ENCODE data around the gene C11orf68.
A peak's percentile ranks its signal among the peaks of the same experiment; 100 is the strongest.

Gene C11orf68

GRCh38 chr11:65880027-65880426 lies 38.8 kb downstream of the C11orf68 start:
- WGBS, 2 experiments (ENCODE audit: insufficient coverage in 2 of 2), result 88 to 93% methylated on average over 4 to 7 of the region's 7 CpGs
- no peaks in the 10 kb centered on the region for H3K4me1 ChIP-seq (ENCODE audit: control insufficient read depth, insufficient read depth, low read length, poor library complexity, severe bottlenecking)
- H3K9me3 ChIP-seq (ENCODE audit: control insufficient read depth, low read length), result no peaks in the 10 kb centered on the region
- no peak overlapping the region for H3K27ac ChIP-seq (ENCODE audit: low read depth, low read length, severe bottlenecking)
- H3K36me3 ChIP-seq (ENCODE audit: control insufficient read depth, insufficient read depth, low read length), result peaks cover 35% of the 10 kb centered on the region
- no peak overlapping the region for H3K4me3 ChIP-seq (ENCODE audit: extremely low read depth, insufficient read depth, low read length, poor library complexity, severe bottlenecking)

DNA sequence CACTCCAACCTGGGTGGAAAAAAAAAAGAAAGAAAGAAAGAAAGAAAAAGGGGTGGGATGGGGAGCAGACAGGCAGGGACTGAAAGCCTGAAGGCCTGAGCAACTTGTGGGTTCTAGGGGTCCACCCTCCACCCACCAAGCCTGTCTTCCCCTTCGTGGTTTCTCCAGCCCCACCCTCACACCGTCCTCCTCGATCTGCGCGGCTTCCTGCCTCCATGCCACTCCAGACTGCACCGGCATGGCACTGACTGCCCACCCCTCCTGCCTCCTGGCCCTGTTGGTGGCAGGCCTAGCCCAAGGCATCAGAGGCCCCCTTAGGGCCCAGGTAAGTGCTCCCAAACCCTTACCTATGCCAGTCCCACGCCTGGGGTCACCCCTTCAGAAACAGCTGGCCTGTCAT lies 39.2 kb downstream of the C11orf68 start, which contains the start of gene CTSW:
CTSW (plus strand) TSS at position 221 of the 400 bp plus-strand sequence; CDS start at position 239, 18 bp downstream.
- Histone ChIP-seq H3K9me3 (ENCODE audit: control insufficient read depth, low read length) (no peaks in the 10 kb centered on the region), H3K27ac (ENCODE audit: low read depth, low read length, severe bottlenecking) (no peak within 1 kb of the TSS), H3K4me1 (ENCODE audit: control insufficient read depth, insufficient read depth, low read length, poor library complexity, severe bottlenecking) (no peaks in the 10 kb centered on the region), H3K36me3 (ENCODE audit: control insufficient read depth, insufficient read depth, low read length) (peaks cover 31% of the 10 kb centered on the region), H3K4me3 (ENCODE audit: extremely low read depth, insufficient read depth, low read length, poor library complexity, severe bottlenecking) (no peak within 1 kb of the TSS)
- 80 to 85% methylated on average over 7 of the region's 7 CpGs for WGBS, 2 experiments (ENCODE audit: insufficient coverage in 2 of 2)

DNA sequence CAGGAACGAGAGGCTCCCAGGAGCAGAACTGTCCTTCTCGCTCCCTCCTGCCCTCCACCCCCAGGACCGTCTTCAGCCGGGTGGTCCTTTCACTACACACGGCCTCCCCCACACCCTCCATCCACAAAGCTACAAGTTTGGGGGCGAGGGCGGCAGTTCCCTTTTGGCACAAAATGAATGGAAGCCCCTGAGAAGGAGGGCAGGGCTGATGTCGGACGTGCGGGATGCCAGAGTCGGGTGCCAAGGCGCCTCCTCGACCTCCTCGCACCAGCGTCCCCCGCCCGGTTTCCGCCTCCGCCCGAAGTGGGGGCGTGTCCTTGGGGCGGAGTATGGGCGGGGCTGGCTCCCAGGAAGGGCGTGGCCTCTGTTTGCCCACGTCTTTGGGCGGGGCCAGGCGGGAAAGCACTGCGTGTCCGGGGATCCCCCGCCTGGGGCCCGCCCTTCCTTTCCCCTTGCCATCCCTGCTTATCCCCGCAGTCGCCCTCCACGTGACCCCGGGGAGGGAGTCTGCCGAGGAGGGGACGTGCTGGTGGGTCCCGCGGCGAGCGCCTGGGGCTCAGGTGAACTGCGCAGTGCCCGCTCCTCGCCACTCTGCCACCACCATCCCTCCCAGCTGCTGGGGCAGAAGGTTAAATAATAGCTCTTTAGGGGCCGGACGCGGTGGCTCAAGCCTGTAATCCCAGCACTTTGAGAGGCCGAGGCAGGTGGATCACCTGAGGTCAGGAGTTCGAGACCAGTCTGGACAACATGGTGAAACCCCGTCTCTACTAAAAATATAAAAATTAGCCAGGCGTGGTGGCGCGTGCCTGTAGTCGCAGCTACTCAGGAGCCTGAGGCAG lies 45.3 kb downstream of the C11orf68 start:
- peaks cover 30% of the 10 kb centered on the region for H3K36me3 ChIP-seq (ENCODE audit: control insufficient read depth, insufficient read depth, low read length)
- H3K27ac ChIP-seq (ENCODE audit: low read depth, low read length, severe bottlenecking), result peak overlapping the region; percentile 45
- WGBS, 2 experiments (ENCODE audit: insufficient coverage in 2 of 2), result 4 to 13% methylated on average over 32 to 38 of the region's 54 CpGs
- no peaks in the 10 kb centered on the region for H3K9me3 ChIP-seq (ENCODE audit: control insufficient read depth, low read length)
- peaks cover 18% of the 10 kb centered on the region for H3K4me1 ChIP-seq (ENCODE audit: control insufficient read depth, insufficient read depth, low read length, poor library complexity, severe bottlenecking)
- peak overlapping the region; percentile 58 for H3K4me3 ChIP-seq (ENCODE audit: extremely low read depth, insufficient read depth, low read length, poor library complexity, severe bottlenecking)

DNA sequence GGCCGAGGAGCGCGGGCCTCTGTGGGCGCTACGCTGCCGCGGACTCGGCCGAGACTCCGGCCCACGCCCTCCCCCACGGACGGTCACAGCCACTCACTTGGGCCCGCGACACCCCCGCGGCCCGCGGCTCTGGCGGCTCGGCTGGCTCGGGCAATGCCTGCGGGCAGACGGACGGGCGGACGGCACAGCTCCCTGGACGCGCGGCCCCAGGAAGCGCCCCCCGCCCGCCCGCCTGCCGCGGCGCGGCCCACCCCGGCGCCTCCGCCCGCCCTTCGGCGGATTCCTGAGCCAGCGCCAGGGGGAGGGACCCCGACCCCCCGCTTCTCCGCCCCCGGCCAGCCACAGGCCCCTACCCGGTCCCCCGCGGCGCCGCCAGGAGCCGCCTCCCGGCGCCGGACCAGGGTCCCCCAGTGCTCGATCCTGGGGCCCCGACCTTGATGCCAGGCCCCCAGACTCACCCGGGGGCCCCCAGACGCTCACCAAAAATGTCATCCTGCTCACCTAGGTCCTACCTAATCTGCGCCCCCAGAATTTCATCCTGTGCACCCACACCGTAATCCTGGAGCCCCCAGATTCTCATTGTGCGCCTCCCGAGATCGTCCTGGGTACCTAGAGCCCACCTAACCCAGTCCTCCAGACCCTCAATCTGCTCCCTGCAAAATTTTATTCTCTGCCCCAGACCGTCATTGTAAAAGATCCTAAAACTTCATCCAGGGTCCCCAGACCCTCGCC lies 46.1 kb downstream of the C11orf68 start, which contains the start of gene EFEMP2:
EFEMP2 (minus strand) TSS at position 215 of the 732 bp plus-strand sequence. CDS start 446 bp downstream, outside the sequence.
- peaks cover 38% of the 10 kb centered on the region for H3K36me3 ChIP-seq (ENCODE audit: control insufficient read depth, insufficient read depth, low read length)
- H3K27ac ChIP-seq (ENCODE audit: low read depth, low read length, severe bottlenecking), result peak within 1 kb of the TSS; percentile 45
- peak within 1 kb of the TSS; percentile 58 for H3K4me3 ChIP-seq (ENCODE audit: extremely low read depth, insufficient read depth, low read length, poor library complexity, severe bottlenecking)
- WGBS, 2 experiments (ENCODE audit: insufficient coverage in 2 of 2), result 1 to 3% methylated on average over 31 to 34 of the region's 69 CpGs
- peaks cover 18% of the 10 kb centered on the region for H3K4me1 ChIP-seq (ENCODE audit: control insufficient read depth, insufficient read depth, low read length, poor library complexity, severe bottlenecking)
- H3K9me3 ChIP-seq (ENCODE audit: control insufficient read depth, low read length), result no peaks in the 10 kb centered on the region

DNA sequence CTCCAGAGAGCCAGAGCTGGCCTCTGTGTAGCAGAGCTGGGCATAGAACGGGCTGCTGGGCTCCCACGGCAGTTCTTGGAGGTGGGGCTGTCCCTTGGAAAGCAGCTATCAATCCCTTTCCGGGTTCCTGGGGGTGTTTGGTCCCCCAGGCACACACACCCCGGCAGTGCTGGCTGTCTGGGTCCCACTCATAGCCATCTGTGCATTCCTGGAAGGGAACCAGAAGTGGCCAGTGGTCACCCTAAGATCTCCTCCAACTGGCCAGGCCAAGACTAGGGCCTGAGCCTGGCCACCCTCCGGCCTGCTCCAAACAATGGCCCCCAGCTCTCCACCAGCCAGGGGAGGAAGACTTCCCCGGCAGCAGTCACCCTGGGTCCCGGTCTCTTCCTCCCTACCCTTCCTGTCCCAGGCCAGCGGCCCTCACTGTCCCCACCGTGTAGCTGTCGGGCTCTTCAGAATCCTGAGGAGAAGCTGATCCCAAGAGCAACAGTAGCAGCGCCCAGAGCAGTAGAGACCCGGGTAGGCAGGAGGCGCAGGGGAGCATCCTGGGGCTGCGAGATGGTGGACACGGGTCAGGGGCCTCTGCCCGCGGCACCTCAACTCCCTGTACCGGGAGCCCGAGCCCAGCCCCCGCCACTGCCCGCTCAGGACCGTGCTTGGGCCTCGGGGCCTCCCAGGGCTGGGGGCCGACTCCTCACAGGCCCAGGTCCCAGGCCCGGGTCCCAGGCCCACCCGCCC lies 46.9 kb downstream of the C11orf68 start:
- Histone ChIP-seq H3K4me1 (ENCODE audit: control insufficient read depth, insufficient read depth, low read length, poor library complexity, severe bottlenecking) (peaks cover 18% of the 10 kb centered on the region), H3K9me3 (ENCODE audit: control insufficient read depth, low read length) (no peaks in the 10 kb centered on the region), H3K27ac (ENCODE audit: low read depth, low read length, severe bottlenecking) (peak overlapping the region; percentile 10), H3K4me3 (ENCODE audit: extremely low read depth, insufficient read depth, low read length, poor library complexity, severe bottlenecking) (peak overlapping the region; percentile 58), H3K36me3 (ENCODE audit: control insufficient read depth, insufficient read depth, low read length) (peaks cover 45% of the 10 kb centered on the region)
- 36 to 43% methylated on average over 13 to 15 of the region's 26 CpGs for WGBS, 2 experiments (ENCODE audit: insufficient coverage in 2 of 2)

GRCh38 chr11:65870706-65871681 lies 47.9 kb downstream of the C11orf68 start:
- 88% methylated on average over 17 to 19 of the region's 24 CpGs for WGBS, 2 experiments (ENCODE audit: insufficient coverage in 2 of 2)
- Histone ChIP-seq H3K4me1 (ENCODE audit: control insufficient read depth, insufficient read depth, low read length, poor library complexity, severe bottlenecking) (peaks cover 18% of the 10 kb centered on the region), H3K27ac (ENCODE audit: low read depth, low read length, severe bottlenecking) (peak overlapping the region; percentile 10), H3K9me3 (ENCODE audit: control insufficient read depth, low read length) (no peaks in the 10 kb centered on the region), H3K4me3 (ENCODE audit: extremely low read depth, insufficient read depth, low read length, poor library complexity, severe bottlenecking) (peak overlapping the region; percentile 58), H3K36me3 (ENCODE audit: control insufficient read depth, insufficient read depth, low read length) (peaks cover 55% of the 10 kb centered on the region)

DNA sequence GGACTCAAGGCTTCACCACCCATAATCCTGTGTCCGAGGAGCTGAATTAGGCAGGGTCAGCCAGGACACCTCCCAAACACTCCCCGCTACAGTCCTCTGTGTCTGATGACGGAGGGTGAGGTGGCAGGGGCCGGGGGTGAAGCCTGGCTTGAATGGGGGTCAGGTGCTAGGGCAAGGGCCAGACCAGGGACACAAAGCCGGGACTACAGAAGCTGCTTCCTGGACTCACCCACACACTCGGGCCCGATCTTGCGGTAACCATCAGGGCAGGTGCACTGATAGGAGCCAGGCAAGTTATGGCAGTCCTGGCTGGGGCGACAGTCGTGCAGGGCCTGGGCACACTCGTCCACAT lies 48.6 kb downstream of the C11orf68 start:
- no peak overlapping the region for H3K4me3 ChIP-seq (ENCODE audit: extremely low read depth, insufficient read depth, low read length, poor library complexity, severe bottlenecking)
- no peaks in the 10 kb centered on the region for H3K9me3 ChIP-seq (ENCODE audit: control insufficient read depth, low read length)
- H3K36me3 ChIP-seq (ENCODE audit: control insufficient read depth, insufficient read depth, low read length), result peaks cover 62% of the 10 kb centered on the region
- H3K4me1 ChIP-seq (ENCODE audit: control insufficient read depth, insufficient read depth, low read length, poor library complexity, severe bottlenecking), result peaks cover 18% of the 10 kb centered on the region
- no peak overlapping the region for H3K27ac ChIP-seq (ENCODE audit: low read depth, low read length, severe bottlenecking)
- WGBS, 2 experiments (ENCODE audit: insufficient coverage in 2 of 2), result 89 to 96% methylated on average over 10 to 11 of the region's 11 CpGs

- H3K4me1 ChIP-seq (ENCODE audit: control insufficient read depth, insufficient read depth, low read length, poor library complexity, severe bottlenecking), result peaks cover 18% of the 10 kb centered on the region
- no peak overlapping the region for H3K27ac ChIP-seq (ENCODE audit: low read depth, low read length, severe bottlenecking)
- no peak overlapping the region for H3K4me3 ChIP-seq (ENCODE audit: extremely low read depth, insufficient read depth, low read length, poor library complexity, severe bottlenecking)
- 97 to 99% methylated on average over 16 to 21 of the region's 24 CpGs for WGBS, 2 experiments (ENCODE audit: insufficient coverage in 2 of 2)
- no peaks in the 10 kb centered on the region for H3K9me3 ChIP-seq (ENCODE audit: control insufficient read depth, low read length)
- H3K36me3 ChIP-seq (ENCODE audit: control insufficient read depth, insufficient read depth, low read length), result peaks cover 67% of the 10 kb centered on the region
Measured at GRCh38 chr11:65869643-65870306, 49.1 kb downstream of the C11orf68 start.

GRCh38 chr11:65868907-65869306 lies 50.0 kb downstream of the C11orf68 start:
- no peak overlapping the region for H3K27ac ChIP-seq (ENCODE audit: low read depth, low read length, severe bottlenecking)
- H3K36me3 ChIP-seq (ENCODE audit: control insufficient read depth, insufficient read depth, low read length), result peaks cover 76% of the 10 kb centered on the region
- H3K9me3 ChIP-seq (ENCODE audit: control insufficient read depth, low read length), result no peaks in the 10 kb centered on the region
- H3K4me3 ChIP-seq (ENCODE audit: extremely low read depth, insufficient read depth, low read length, poor library complexity, severe bottlenecking), result no peak overlapping the region
- 100% methylated on average over 2 of the region's 3 CpGs for WGBS, 2 experiments (ENCODE audit: insufficient coverage in 2 of 2)
- H3K4me1 ChIP-seq (ENCODE audit: control insufficient read depth, insufficient read depth, low read length, poor library complexity, severe bottlenecking), result peaks cover 18% of the 10 kb centered on the region
